ENCODE data around the gene GCNA.

The GCNA gene

GRCh38 chrX:71540801-71541200 is 37.4 kb upstream of the GCNA start:
- no peak overlapping the region for H2AFZ ChIP-seq (ENCODE audit: low read length)
- peaks cover 4% of the 10 kb centered on the region for H3K36me3 ChIP-seq (replicated peaks; ENCODE audit: insufficient read depth, low read length)
- no peak overlapping the region for H3K27ac ChIP-seq (ENCODE audit: low read length)

GRCh38 chrX:71541210-71542022 is 36.8 kb upstream of the GCNA start:
- TF ChIP-seq EZH2 (optimal IDR thresholded peaks at IDR 0.05; ENCODE audit: low read depth, low read length) (no peak), EZH2phosphoT487 (IDR thresholded peaks at IDR 0.05; ENCODE audit: low read length) (no peak)
- TF ChIP-seq, protein P1, sequence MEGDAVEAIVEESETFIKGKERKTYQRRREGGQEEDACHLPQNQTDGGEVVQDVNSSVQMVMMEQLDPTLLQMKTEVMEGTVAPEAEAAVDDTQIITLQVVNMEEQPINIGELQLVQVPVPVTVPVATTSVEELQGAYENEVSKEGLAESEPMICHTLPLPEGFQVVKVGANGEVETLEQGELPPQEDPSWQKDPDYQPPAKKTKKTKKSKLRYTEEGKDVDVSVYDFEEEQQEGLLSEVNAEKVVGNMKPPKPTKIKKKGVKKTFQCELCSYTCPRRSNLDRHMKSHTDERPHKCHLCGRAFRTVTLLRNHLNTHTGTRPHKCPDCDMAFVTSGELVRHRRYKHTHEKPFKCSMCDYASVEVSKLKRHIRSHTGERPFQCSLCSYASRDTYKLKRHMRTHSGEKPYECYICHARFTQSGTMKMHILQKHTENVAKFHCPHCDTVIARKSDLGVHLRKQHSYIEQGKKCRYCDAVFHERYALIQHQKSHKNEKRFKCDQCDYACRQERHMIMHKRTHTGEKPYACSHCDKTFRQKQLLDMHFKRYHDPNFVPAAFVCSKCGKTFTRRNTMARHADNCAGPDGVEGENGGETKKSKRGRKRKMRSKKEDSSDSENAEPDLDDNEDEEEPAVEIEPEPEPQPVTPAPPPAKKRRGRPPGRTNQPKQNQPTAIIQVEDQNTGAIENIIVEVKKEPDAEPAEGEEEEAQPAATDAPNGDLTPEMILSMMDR (IDR thresholded peaks at IDR 0.05; ENCODE audit: low read length) = no peak
- Histone ChIP-seq H3K4me1 (ENCODE audit: low read length) (peaks cover 29% of the 10 kb centered on the region; the same call in 1 of the 2 replicates), H3F3A (ENCODE audit: insufficient read depth, low read length) (0 out of 2 replicates have a peak, but pooled peaks cover 3% of the 10 kb centered on the region), H3K9ac (ENCODE audit: low read length) (no peak overlapping the region), H3K9me3 (replicated peaks; ENCODE audit: insufficient read depth, low read length) (no peaks in the 10 kb centered on the region), H3K4me3 (ENCODE audit: low read length) (no peak overlapping the region), H3K27ac (ENCODE audit: low read length) (no peak overlapping the region), H3K4me2 (ENCODE audit: low read depth, low read length) (no peak overlapping the region), H4K20me1 (ENCODE audit: insufficient read depth, low read length) (peaks cover 70% of the 10 kb centered on the region), H3K27me3 (replicated peaks; ENCODE audit: insufficient read depth, low read length) (no peaks in the 10 kb centered on the region), H3K9me2 (replicated peaks; ENCODE audit: insufficient read depth, low read length) (no peaks in the 10 kb centered on the region), H3K36me3 (replicated peaks; ENCODE audit: insufficient read depth, low read length) (peaks cover 4% of the 10 kb centered on the region), H3K79me2 (ENCODE audit: low read length) (peaks cover 100% of the 10 kb centered on the region), H2AFZ (ENCODE audit: low read length) (no peak overlapping the region)
- DNase-seq = no peak

More at GRCh38 chrX:71540801-71541200, 37.4 kb upstream of the GCNA start:
- no peak for DNase-seq
- peaks cover 76% of the 10 kb centered on the region for H4K20me1 ChIP-seq (ENCODE audit: insufficient read depth, low read length)
- H3K27me3 ChIP-seq (replicated peaks; ENCODE audit: insufficient read depth, low read length) = no peaks in the 10 kb centered on the region
- H3K4me2 ChIP-seq (ENCODE audit: low read depth, low read length) = no peak overlapping the region
- peaks cover 29% of the 10 kb centered on the region; the same call in 1 of the 2 replicates for H3K4me1 ChIP-seq (ENCODE audit: low read length)
- TF ChIP-seq EZH2 (optimal IDR thresholded peaks at IDR 0.05; ENCODE audit: low read depth, low read length) (no peak), EZH2phosphoT487 (IDR thresholded peaks at IDR 0.05; ENCODE audit: low read length) (no peak)
- TF ChIP-seq, protein P1 (IDR thresholded peaks at IDR 0.05; ENCODE audit: low read length) = no peak
- H3K79me2 ChIP-seq (ENCODE audit: low read length) = peaks cover 100% of the 10 kb centered on the region
- no peaks in the 10 kb centered on the region for H3K9me3 ChIP-seq (replicated peaks; ENCODE audit: insufficient read depth, low read length)
- H3K9me2 ChIP-seq (replicated peaks; ENCODE audit: insufficient read depth, low read length) = no peaks in the 10 kb centered on the region
- H3K9ac ChIP-seq (ENCODE audit: low read length) = no peak overlapping the region
- H3K4me3 ChIP-seq (ENCODE audit: low read length) = no peak overlapping the region
- peaks cover 9% of the 10 kb centered on the region for H3F3A ChIP-seq (ENCODE audit: insufficient read depth, low read length)

DNA sequence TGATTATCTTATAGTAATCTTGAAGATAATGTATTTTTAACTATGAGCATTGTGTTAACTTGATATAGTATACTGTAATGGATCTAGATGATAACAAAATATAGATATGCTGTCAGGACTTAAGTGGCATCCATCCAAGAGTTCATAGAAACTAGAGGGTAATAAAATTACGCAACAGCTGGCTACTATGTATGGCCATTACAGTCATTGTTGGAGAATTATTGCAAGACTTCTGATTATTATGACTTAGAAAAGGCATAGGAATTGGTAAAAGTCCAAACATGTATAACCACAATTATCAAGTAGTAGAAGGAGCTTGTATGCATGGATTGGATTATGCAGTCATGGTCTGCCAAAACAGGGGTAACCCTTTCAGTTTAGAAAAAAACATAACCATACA is 35.8 kb upstream of the GCNA start:
- Histone ChIP-seq H4K20me1 (ENCODE audit: insufficient read depth, low read length) (peaks cover 71% of the 10 kb centered on the region), H3K27ac (ENCODE audit: low read length) (no peak overlapping the region), H3K9ac (ENCODE audit: low read length) (no peak overlapping the region), H3K36me3 (replicated peaks; ENCODE audit: insufficient read depth, low read length) (peaks cover 4% of the 10 kb centered on the region), H3K4me1 (ENCODE audit: low read length) (peaks cover 29% of the 10 kb centered on the region; the same call in 1 of the 2 replicates), H3K27me3 (replicated peaks; ENCODE audit: insufficient read depth, low read length) (no peaks in the 10 kb centered on the region), H3K9me3 (replicated peaks; ENCODE audit: insufficient read depth, low read length) (no peaks in the 10 kb centered on the region), H3K4me3 (ENCODE audit: low read length) (no peak overlapping the region), H2AFZ (ENCODE audit: low read length) (no peak overlapping the region), H3K9me2 (replicated peaks; ENCODE audit: insufficient read depth, low read length) (no peaks in the 10 kb centered on the region), H3K4me2 (ENCODE audit: low read depth, low read length) (no peak overlapping the region), H3F3A (ENCODE audit: insufficient read depth, low read length) (no peaks in the 10 kb centered on the region), H3K79me2 (ENCODE audit: low read length) (peaks cover 99% of the 10 kb centered on the region)
- TF ChIP-seq, protein P1 (IDR thresholded peaks at IDR 0.05; ENCODE audit: low read length) = no peak
- TF ChIP-seq EZH2 (optimal IDR thresholded peaks at IDR 0.05; ENCODE audit: low read depth, low read length) (no peak), EZH2phosphoT487 (IDR thresholded peaks at IDR 0.05; ENCODE audit: low read length) (no peak)
- no peak for DNase-seq
